Neural progenitor cell (in vitro differentiated cells): ENCODE data around the gene BMP8B.

Experiments
- EZH2 ChIP-seq: fragments of 200-600 bp; sonication (generic); IDR thresholded peaks from 2 replicates; pipeline ENCODE4 v1.6.1; 2017; ENCODE audit warnings: antibody characterized with exemption, mild to moderate bottlenecking, moderate library complexity
- EZH2phosphoT487 ChIP-seq: fragments of 200-600 bp; sonication (generic); IDR thresholded peaks from 2 replicates; pipeline ENCODE4 v1.6.1; 2017; ENCODE audit warnings: antibody characterized with exemption
- TF ChIP-seq, protein P1 (sequence below): fragments of 200-600 bp; sonication (generic); IDR thresholded peaks from 2 replicates; pipeline ENCODE4 v1.5.1; 2017; ENCODE audit warnings: antibody characterized with exemption, mild to moderate bottlenecking

DNA sequence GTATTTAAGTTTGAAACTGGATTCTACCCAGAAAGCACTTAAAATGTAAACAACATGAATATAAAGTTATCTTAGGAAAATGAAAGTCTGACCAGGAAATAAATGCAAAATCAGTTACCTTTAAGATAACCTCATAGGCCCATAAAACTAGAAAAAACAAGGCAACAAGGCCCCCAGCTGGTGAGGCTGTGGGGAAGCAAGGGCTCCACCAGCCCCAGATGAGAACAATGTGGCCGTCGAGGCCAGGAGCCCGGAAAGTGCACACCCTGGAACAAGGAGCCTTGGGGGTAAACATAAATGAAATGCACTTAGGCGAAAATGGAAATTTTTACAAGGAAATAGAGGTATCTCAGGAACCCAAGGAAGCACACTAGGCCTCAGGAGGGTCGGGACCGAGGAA lies 37.9 kb upstream of the BMP8B start:
- TF ChIP-seq, protein P1, sequence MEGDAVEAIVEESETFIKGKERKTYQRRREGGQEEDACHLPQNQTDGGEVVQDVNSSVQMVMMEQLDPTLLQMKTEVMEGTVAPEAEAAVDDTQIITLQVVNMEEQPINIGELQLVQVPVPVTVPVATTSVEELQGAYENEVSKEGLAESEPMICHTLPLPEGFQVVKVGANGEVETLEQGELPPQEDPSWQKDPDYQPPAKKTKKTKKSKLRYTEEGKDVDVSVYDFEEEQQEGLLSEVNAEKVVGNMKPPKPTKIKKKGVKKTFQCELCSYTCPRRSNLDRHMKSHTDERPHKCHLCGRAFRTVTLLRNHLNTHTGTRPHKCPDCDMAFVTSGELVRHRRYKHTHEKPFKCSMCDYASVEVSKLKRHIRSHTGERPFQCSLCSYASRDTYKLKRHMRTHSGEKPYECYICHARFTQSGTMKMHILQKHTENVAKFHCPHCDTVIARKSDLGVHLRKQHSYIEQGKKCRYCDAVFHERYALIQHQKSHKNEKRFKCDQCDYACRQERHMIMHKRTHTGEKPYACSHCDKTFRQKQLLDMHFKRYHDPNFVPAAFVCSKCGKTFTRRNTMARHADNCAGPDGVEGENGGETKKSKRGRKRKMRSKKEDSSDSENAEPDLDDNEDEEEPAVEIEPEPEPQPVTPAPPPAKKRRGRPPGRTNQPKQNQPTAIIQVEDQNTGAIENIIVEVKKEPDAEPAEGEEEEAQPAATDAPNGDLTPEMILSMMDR, result no peak
- TF ChIP-seq EZH2phosphoT487 (no peak), EZH2 (no peak)
